PFSK-1 (cell line): ENCODE measurements around the gene EFL1.

ENCODE experiments used
- SIN3A ChIP-seq: IDR thresholded peaks from 2 replicates; pipeline ENCODE4 v1.6.1; 2012; ENCODE audit warnings: mild to moderate bottlenecking, low read length, moderate library complexity, borderline replicate concordance; ENCODE audit not compliant: insufficient read depth
- TAF1 ChIP-seq: IDR thresholded peaks from 2 replicates; pipeline ENCODE4 v1.6.1; 2012; ENCODE audit warnings: low read length, control low read depth, borderline replicate concordance; ENCODE audit not compliant: insufficient read depth

- no peak for TF ChIP-seq TAF1
- no peak for TF ChIP-seq SIN3A
Measured at GRCh38 chr15:82143390-82144385, 118.8 kb downstream of the EFL1 start.
